ENCODE results near the gene ST6GAL1. TPM values are rescaled to one million over a fixed set of nuclear protein-coding genes. Genes with fewer than 3 reads are reported as not detected.

Gene ST6GAL1
- total RNA-seq, 1 donor from 2014 or later, result 16.7 TPM

Other genes with a start within 250 kb of the ST6GAL1 start
- 0.52 TPM for gene KNG1, start 213.2 kb upstream of the ST6GAL1 start, total RNA-seq
- gene EIF4A2, start 146.9 kb upstream of the ST6GAL1 start, total RNA-seq, result 795 TPM
- 23.5 TPM for gene RFC4, start 124.0 kb upstream of the ST6GAL1 start, total RNA-seq
- gene ADIPOQ, start 87.8 kb upstream of the ST6GAL1 start, total RNA-seq, result 16.7 TPM
- 9.4 TPM for gene RPL39L, start 209.0 kb downstream of the ST6GAL1 start, total RNA-seq

Data from skeletal muscle tissue (tissue), 1 donor.